Measurements from ENCODE around the gene PTRH1.
"Not testable (repeated sequence)": the region's sequence is repeated elsewhere in the genome, so short reads cannot be mapped to it uniquely, and the experiment has no call there.

PTRH1 gene

GRCh38 chr9:127715470-127716337 lies at the start of gene PTRH1, which contains the start of gene TTC16:
Gene PTRH1, minus strand, starts transcription at chr9:127715663. Its CDS starts 24 bp downstream, at chr9:127715639.
Gene TTC16, plus strand, starts transcription at chr9:127716079. Its CDS starts 67 bp downstream, at chr9:127716146.
- Histone ChIP-seq H3K9ac (ENCODE audit: low read depth, low read length) (peak within 1 kb of the TSS; percentile 61; the same call in 1 of the 2 replicates), H3K27me3 (ENCODE audit: insufficient read depth, low read length) (peaks cover 3% of the 10 kb centered on the region; the same call in 1 of the 2 replicates), H3K36me3 (ENCODE audit: insufficient read depth, low read depth, low read length) (no peaks in the 10 kb centered on the region), H3K4me1 (ENCODE audit: insufficient read depth, low read length) (0 out of 2 replicates have a peak, but pooled peaks cover 8% of the 10 kb centered on the region), H3K4me3 (ENCODE audit: low read length) (peak within 1 kb of the TSS; percentile 81), H3K9me3 (ENCODE audit: insufficient read depth, low read depth, low read length) (no peaks in the 10 kb centered on the region), H3K27ac (ENCODE audit: low read length) (no peak within 1 kb of the TSS)

DNA sequence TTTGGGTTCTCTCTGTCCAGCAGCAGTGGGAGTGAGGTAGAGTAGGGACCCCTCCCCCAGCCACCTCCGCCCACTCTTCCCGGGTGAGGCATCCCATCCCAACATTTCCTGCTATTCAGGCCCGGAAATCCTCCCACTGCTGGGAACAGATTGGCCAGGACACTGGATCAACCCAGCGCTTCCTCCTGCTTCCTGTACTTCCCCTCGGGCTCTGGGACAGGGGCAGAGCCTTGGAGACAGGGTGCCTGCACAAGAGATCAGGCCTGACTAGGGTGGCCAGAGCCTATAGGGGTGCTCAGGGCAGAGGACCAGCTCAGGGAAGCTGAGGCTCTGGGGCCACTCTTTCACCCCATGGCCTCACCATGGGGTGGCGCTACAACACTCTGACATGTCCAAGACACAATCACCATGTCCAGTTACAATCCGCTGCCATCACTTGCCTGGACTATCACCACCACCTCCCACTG lies 48.5 kb upstream of the PTRH1 start:
- H3K4me3 ChIP-seq (ENCODE audit: low read length), result no peak overlapping the region
- H3K9me3 ChIP-seq (ENCODE audit: insufficient read depth, low read depth, low read length), result no peaks in the 10 kb centered on the region
- H3K36me3 ChIP-seq (ENCODE audit: insufficient read depth, low read depth, low read length), result no peaks in the 10 kb centered on the region
- H3K27ac ChIP-seq (ENCODE audit: low read length), result no peak overlapping the region
- peaks cover 14% of the 10 kb centered on the region; the same call in 1 of the 2 replicates for H3K4me1 ChIP-seq (ENCODE audit: insufficient read depth, low read length)
- no peaks in the 10 kb centered on the region for H3K27me3 ChIP-seq (ENCODE audit: insufficient read depth, low read length)
- no peak overlapping the region for H3K9ac ChIP-seq (ENCODE audit: low read depth, low read length)

- Histone ChIP-seq H3K9ac (ENCODE audit: low read depth, low read length) (no peak overlapping the region), H3K27ac (ENCODE audit: low read length) (no peak overlapping the region), H3K36me3 (ENCODE audit: insufficient read depth, low read depth, low read length) (no peaks in the 10 kb centered on the region), H3K27me3 (ENCODE audit: insufficient read depth, low read length) (no peaks in the 10 kb centered on the region), H3K4me3 (ENCODE audit: low read length) (no peak overlapping the region; the same call in 1 of the 2 replicates), H3K4me1 (ENCODE audit: insufficient read depth, low read length) (peaks cover 9% of the 10 kb centered on the region; the same call in 1 of the 2 replicates), H3K9me3 (ENCODE audit: insufficient read depth, low read depth, low read length) (no peaks in the 10 kb centered on the region)
Observed at GRCh38 chr9:127762111-127762676, 46.7 kb upstream of the PTRH1 start.

DNA sequence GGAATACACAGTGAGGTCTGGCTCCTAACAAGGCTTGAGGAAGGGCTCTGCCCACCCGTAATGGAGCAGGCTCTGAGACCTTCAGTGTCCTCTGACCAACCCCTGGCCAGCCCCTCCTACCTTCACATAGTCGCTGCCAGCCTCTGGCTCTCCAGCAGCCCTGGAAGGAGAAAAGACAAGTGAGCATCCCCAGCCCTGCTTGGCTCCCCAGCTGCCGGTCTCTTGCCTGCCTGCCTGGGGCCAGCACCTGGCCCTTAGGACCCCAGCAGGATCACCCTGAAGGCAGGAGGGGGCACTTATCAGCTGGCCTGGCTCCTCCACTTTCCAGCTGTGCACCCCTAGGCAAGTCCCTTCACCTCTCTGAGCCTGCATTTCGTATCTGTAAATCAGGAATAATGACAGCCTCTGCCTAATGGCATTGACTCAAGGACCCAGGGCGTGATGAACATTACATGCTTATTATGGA lies 46.1 kb upstream of the PTRH1 start:
- Histone ChIP-seq H3K27me3 (ENCODE audit: insufficient read depth, low read length) (peaks cover 2% of the 10 kb centered on the region; the same call in 1 of the 2 replicates), H3K36me3 (ENCODE audit: insufficient read depth, low read depth, low read length) (no peaks in the 10 kb centered on the region), H3K4me1 (ENCODE audit: insufficient read depth, low read length) (peaks cover 9% of the 10 kb centered on the region; the same call in 1 of the 2 replicates), H3K9ac (ENCODE audit: low read depth, low read length) (no peak overlapping the region), H3K27ac (ENCODE audit: low read length) (no peak overlapping the region), H3K4me3 (ENCODE audit: low read length) (no peak overlapping the region), H3K9me3 (ENCODE audit: insufficient read depth, low read depth, low read length) (no peaks in the 10 kb centered on the region)

- H3K36me3 ChIP-seq (ENCODE audit: insufficient read depth, low read depth, low read length), result no peaks in the 10 kb centered on the region
- peaks cover 7% of the 10 kb centered on the region for H3K27me3 ChIP-seq (ENCODE audit: insufficient read depth, low read length)
- H3K4me1 ChIP-seq (ENCODE audit: insufficient read depth, low read length), result peaks cover 9% of the 10 kb centered on the region; the same call in 1 of the 2 replicates
- H3K9me3 ChIP-seq (ENCODE audit: insufficient read depth, low read depth, low read length), result no peaks in the 10 kb centered on the region
- H3K27ac ChIP-seq (ENCODE audit: low read length), result no peak overlapping the region
- H3K4me3 ChIP-seq (ENCODE audit: low read length), result no peak overlapping the region
- H3K9ac ChIP-seq (ENCODE audit: low read depth, low read length), result no peak overlapping the region
Observed at GRCh38 chr9:127761061-127761460, 45.6 kb upstream of the PTRH1 start.

DNA sequence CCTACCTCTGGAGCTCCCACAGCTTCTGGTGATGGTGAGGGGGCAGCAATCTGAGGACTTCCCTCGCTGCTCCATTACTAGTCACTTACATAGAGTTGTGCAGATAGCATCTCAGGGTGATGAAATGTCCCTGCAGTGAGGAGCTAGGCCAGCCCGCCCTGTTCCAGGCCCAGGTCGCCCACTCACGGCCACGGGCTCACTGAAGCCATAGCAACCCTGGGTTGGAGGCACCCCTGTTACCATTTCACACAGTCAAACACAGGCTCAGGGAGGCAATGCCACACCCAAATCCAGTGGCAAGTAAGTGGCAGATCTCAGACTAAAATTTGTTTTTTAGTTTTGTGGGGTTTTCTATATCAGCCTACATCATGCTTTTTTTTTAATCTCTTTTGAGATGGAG lies 43.4 kb upstream of the PTRH1 start:
- H3K4me3 ChIP-seq (ENCODE audit: low read length), result no peak overlapping the region
- peaks cover 13% of the 10 kb centered on the region for H3K4me1 ChIP-seq (ENCODE audit: insufficient read depth, low read length)
- H3K9me3 ChIP-seq (ENCODE audit: insufficient read depth, low read depth, low read length), result no peaks in the 10 kb centered on the region
- H3K27ac ChIP-seq (ENCODE audit: low read length), result no peak overlapping the region
- H3K27me3 ChIP-seq (ENCODE audit: insufficient read depth, low read length), result peaks cover 24% of the 10 kb centered on the region
- H3K36me3 ChIP-seq (ENCODE audit: insufficient read depth, low read depth, low read length), result no peaks in the 10 kb centered on the region
- H3K9ac ChIP-seq (ENCODE audit: low read depth, low read length), result no peak overlapping the region

- not testable (repeated sequence) for H3K36me3 ChIP-seq (ENCODE audit: insufficient read depth, low read depth, low read length); H3K27ac ChIP-seq (ENCODE audit: low read length); H3K4me3 ChIP-seq (ENCODE audit: low read length); H3K9ac ChIP-seq (ENCODE audit: low read depth, low read length); H3K4me1 ChIP-seq (ENCODE audit: insufficient read depth, low read length); H3K9me3 ChIP-seq (ENCODE audit: insufficient read depth, low read depth, low read length)
- peaks cover 44% of the 10 kb centered on the region for H3K27me3 ChIP-seq (ENCODE audit: insufficient read depth, low read length)
Observed at GRCh38 chr9:127756776-127757175, 41.3 kb upstream of the PTRH1 start.

GRCh38 chr9:127756233-127756632 lies 40.8 kb upstream of the PTRH1 start:
- Histone ChIP-seq H3K27ac (ENCODE audit: low read length) (no peak overlapping the region), H3K4me1 (ENCODE audit: insufficient read depth, low read length) (peaks cover 4% of the 10 kb centered on the region), H3K36me3 (ENCODE audit: insufficient read depth, low read depth, low read length) (no peaks in the 10 kb centered on the region), H3K9ac (ENCODE audit: low read depth, low read length) (no peak overlapping the region), H3K4me3 (ENCODE audit: low read length) (no peak overlapping the region), H3K27me3 (ENCODE audit: insufficient read depth, low read length) (peaks cover 48% of the 10 kb centered on the region), H3K9me3 (ENCODE audit: insufficient read depth, low read depth, low read length) (no peaks in the 10 kb centered on the region)

- H3K27me3 ChIP-seq (ENCODE audit: insufficient read depth, low read length), result peaks cover 48% of the 10 kb centered on the region
- no peaks in the 10 kb centered on the region for H3K9me3 ChIP-seq (ENCODE audit: insufficient read depth, low read depth, low read length)
- peaks cover 4% of the 10 kb centered on the region for H3K4me1 ChIP-seq (ENCODE audit: insufficient read depth, low read length)
- peak overlapping the region; percentile 79 for H3K4me3 ChIP-seq (ENCODE audit: low read length)
- peak overlapping the region; percentile 66; the same call in 1 of the 2 replicates for H3K9ac ChIP-seq (ENCODE audit: low read depth, low read length)
- H3K27ac ChIP-seq (ENCODE audit: low read length), result no peak overlapping the region
- H3K36me3 ChIP-seq (ENCODE audit: insufficient read depth, low read depth, low read length), result peaks cover 5% of the 10 kb centered on the region; the same call in 1 of the 2 replicates
Observed at GRCh38 chr9:127755061-127756060, 39.9 kb upstream of the PTRH1 start.

- Histone ChIP-seq H3K9me3 (ENCODE audit: insufficient read depth, low read depth, low read length) (no peaks in the 10 kb centered on the region), H3K27ac (ENCODE audit: low read length) (no peak overlapping the region), H3K4me1 (ENCODE audit: insufficient read depth, low read length) (peaks cover 4% of the 10 kb centered on the region), H3K36me3 (ENCODE audit: insufficient read depth, low read depth, low read length) (peaks cover 10% of the 10 kb centered on the region), H3K9ac (ENCODE audit: low read depth, low read length) (peak overlapping the region; percentile 63; the same call in 1 of the 2 replicates), H3K27me3 (ENCODE audit: insufficient read depth, low read length) (peaks cover 48% of the 10 kb centered on the region), H3K4me3 (ENCODE audit: low read length) (peak overlapping the region; percentile 71)
Observed at GRCh38 chr9:127754099-127755060, 38.9 kb upstream of the PTRH1 start.

Measured in iPS-20b (cell line).